Loucy (cell line): ENCODE results near the gene CTNNA2.

ENCODE experiments used
- CTCF ChIP-seq: fragments of 200-600 bp; sonication (generic); conservative IDR thresholded peaks from 2 replicates; pipeline ENCODE4 v1.5.1; 2014; ENCODE audit warnings: mild to moderate bottlenecking, antibody characterized with exemption, low read length
- EZH2phosphoT487 ChIP-seq: fragments of 200-600 bp; IDR thresholded peaks from 2 replicates; pipeline ENCODE4 v1.6.1; 2018; ENCODE audit warnings: antibody characterized with exemption, mild to moderate bottlenecking, moderate library complexity, borderline replicate concordance

GRCh38 chr2:80531319-80531718 lies 1018.5 kb downstream of the CTNNA2 start:
- no peak for TF ChIP-seq CTCF
- TF ChIP-seq EZH2phosphoT487, result no peak
